IMR-90 (cell line): ENCODE results near the gene GJB5. TPM values are rescaled to one million over a fixed set of nuclear protein-coding genes. Genes with fewer than 3 reads are reported as not detected.

ENCODE experiments used
- ATAC-seq: fragments of 200-7000 bp; cut with Tn5 transposase; 2 replicates; pipeline ENCODE4 v1.9.1; 2020; ENCODE audit warnings: low read depth, mild to moderate bottlenecking, moderate library complexity
- BruUV-seq: library from RNA; stranded (reverse); fragments of 400-500 nt; replicated peaks from 2 replicates; lab custom pipeline; 2021; lab: Mats Ljungman, UMichigan
- CTCF ChIA-PET: fragments of 300-600 bp; formaldehyde crosslinking; extraction: SDS; loops from one replicate; lab custom pipeline; 2021; ENCODE audit warnings: antibody characterized with exemption; lab: Yijun Ruan, JAX
- POLR2A ChIA-PET: fragments of 300-600 bp; sonication (Branson Sonifier 250); formaldehyde crosslinking; loops from one replicate; lab custom pipeline; 2022; ENCODE audit warnings: antibody characterized with exemption; ENCODE audit not compliant: unreplicated experiment; lab: Charles Lee
- DNase-seq: peaks from one replicate; pipeline ENCODE4 v3.0.0; 2013
- H2AFZ ChIP-seq: replicated peaks from 2 replicates; pipeline ENCODE3; 2013; ENCODE audit warnings: low read length, mild to moderate bottlenecking; ENCODE audit not compliant: poor library complexity
- H2AK5ac ChIP-seq: 2 replicates; pipeline ENCODE4 v1.6.1; 2013; ENCODE audit warnings: low read depth, low read length, inconsistent platforms
- H2AK9ac ChIP-seq: replicated peaks from 2 replicates; pipeline ENCODE3; 2013; ENCODE audit warnings: mild to moderate bottlenecking, low read depth, low read length, moderate library complexity; ENCODE audit not compliant: poor library complexity
- H2BK120ac ChIP-seq: 2 replicates; pipeline ENCODE4 v1.6.1; 2013; ENCODE audit warnings: low read depth, low read length, inconsistent platforms
- H2BK15ac ChIP-seq: 3 replicates; pipeline ENCODE4 v1.6.1; 2013; ENCODE audit warnings: low read depth, low read length, inconsistent platforms
- H2BK20ac ChIP-seq: 2 replicates; pipeline ENCODE4 v1.6.1; 2013; ENCODE audit warnings: low read depth, mild to moderate bottlenecking, inconsistent platforms, low read length, moderate library complexity
- H2BK5ac ChIP-seq: 2 replicates; pipeline ENCODE4 v1.6.1; 2013; ENCODE audit warnings: mild to moderate bottlenecking, low read depth, low read length, inconsistent platforms; ENCODE audit not compliant: poor library complexity, severe bottlenecking
- H3K14ac ChIP-seq: replicated peaks from 2 replicates; pipeline ENCODE4 v1.6.1; 2013; ENCODE audit warnings: low read depth, low read length, inconsistent platforms
- H3K18ac ChIP-seq: 2 replicates; pipeline ENCODE4 v1.6.1; 2013; ENCODE audit warnings: low read depth, low read length, control low read depth
- H3K23ac ChIP-seq: 2 replicates; pipeline ENCODE4 v1.6.1; 2013; ENCODE audit warnings: low read depth, low read length, inconsistent platforms
- H3K27ac ChIP-seq: 2 replicates; pipeline ENCODE4 v1.5.1; 2013; ENCODE audit warnings: mild to moderate bottlenecking, control low read depth, low read length; ENCODE audit not compliant: insufficient read depth
- H3K27me3 ChIP-seq: 2 replicates; pipeline ENCODE4 v1.6.1; 2013; ENCODE audit warnings: low read length; ENCODE audit not compliant: control insufficient read depth, insufficient read depth
- H3K36me3 ChIP-seq: 2 replicates; pipeline ENCODE4 v1.6.1; 2013; ENCODE audit warnings: low read length, mixed read lengths; ENCODE audit not compliant: control insufficient read depth, insufficient read depth
- H3K4ac ChIP-seq: 2 replicates; pipeline ENCODE4 v1.6.1; 2013; ENCODE audit warnings: low read depth, low read length, inconsistent platforms
- H3K4me1 ChIP-seq: 2 replicates; pipeline ENCODE4 v1.6.1; 2013; ENCODE audit warnings: low read length, mixed read lengths; ENCODE audit not compliant: control insufficient read depth, insufficient read depth
- H3K4me2 ChIP-seq: 2 replicates; pipeline ENCODE4 v1.6.1; 2013; ENCODE audit warnings: low read depth, mild to moderate bottlenecking, control low read depth, low read length, moderate library complexity
- H3K4me3 ChIP-seq: 2 replicates; pipeline ENCODE4 v1.5.1; 2013; ENCODE audit warnings: low read depth, mild to moderate bottlenecking, control low read depth, low read length, moderate library complexity; ENCODE audit not compliant: insufficient read depth
- H3K56ac ChIP-seq: 2 replicates; pipeline ENCODE4 v1.6.1; 2013; ENCODE audit warnings: low read length, inconsistent platforms; ENCODE audit not compliant: insufficient read depth; ENCODE audit errors: extremely low read depth
- H3K79me1 ChIP-seq, 2 experiments: 2 replicates each; pipeline ENCODE4 v1.6.1; 2013; ENCODE audit warnings: low read length in 2 of 2, inconsistent platforms in 1 of 2, low read depth in 1 of 2
- H3K9ac ChIP-seq: 2 replicates; pipeline ENCODE4 v1.6.1; 2013; ENCODE audit warnings: low read depth, low read length, control low read depth
- H3K9me1 ChIP-seq: 2 replicates; pipeline ENCODE4 v1.6.1; 2013; ENCODE audit warnings: low read length, inconsistent platforms; ENCODE audit not compliant: insufficient read depth
- H3K9me3 ChIP-seq: 2 replicates; pipeline ENCODE4 v1.6.1; 2013; ENCODE audit warnings: low read length; ENCODE audit not compliant: control insufficient read depth, insufficient read depth
- H4K20me1 ChIP-seq: 2 replicates; pipeline ENCODE4 v1.6.1; 2013; ENCODE audit warnings: low read length, inconsistent platforms; ENCODE audit not compliant: insufficient read depth
- H4K5ac ChIP-seq: 2 replicates; pipeline ENCODE4 v1.6.1; 2013; ENCODE audit warnings: mild to moderate bottlenecking, low read depth, low read length, control low read depth
- H4K8ac ChIP-seq, 2 experiments: 2 replicates each; pipeline ENCODE4 v1.6.1; 2013; ENCODE audit warnings: low read depth in 2 of 2, low read length in 2 of 2, control low read depth in 1 of 2, inconsistent platforms in 1 of 2
- H4K91ac ChIP-seq: 2 replicates; pipeline ENCODE4 v1.6.1; 2013; ENCODE audit warnings: low read depth, low read length, inconsistent platforms; ENCODE audit not compliant: insufficient read depth
- BHLHE40 ChIP-seq: fragments of 150-350 bp; IDR thresholded peaks from 2 replicates; pipeline ENCODE4 v1.6.1; 2016; ENCODE audit warnings: mild to moderate bottlenecking, low read depth, low read length
- CEBPB ChIP-seq: IDR thresholded peaks from 2 replicates; pipeline ENCODE4 v1.6.1; 2012; ENCODE audit warnings: low read depth, low read length, improper control_type of control experiment
- MXI1 ChIP-seq: IDR thresholded peaks from 2 replicates; pipeline ENCODE4 v1.6.1; 2012; ENCODE audit warnings: low read depth, mild to moderate bottlenecking, low read length, moderate library complexity, borderline replicate concordance
- RAD21 ChIP-seq: IDR thresholded peaks from 2 replicates; pipeline ENCODE4 v1.6.1; 2012; ENCODE audit warnings: low read length, improper control_type of control experiment
- SMC3 ChIP-seq: fragments of 150-350 bp; IDR thresholded peaks from 2 replicates; pipeline ENCODE4 v1.6.1; 2016; ENCODE audit warnings: low read depth, mild to moderate bottlenecking, antibody characterized with exemption, low read length, moderate library complexity
- USF2 ChIP-seq: fragments of 150-350 bp; IDR thresholded peaks from 2 replicates; pipeline ENCODE4 v1.6.1; 2017; ENCODE audit warnings: mild to moderate bottlenecking, antibody characterized with exemption, low read length, low read depth
- WGBS, 2 experiments: methylation state at CpG; one replicate each; pipeline versions ENCODE4 v1.1.5 to v1.1.7; 2013; ENCODE audit warnings: missing lambda C conversion rate in 2 of 2; ENCODE audit not compliant: insufficient read length in 1 of 2; ENCODE audit errors: extremely low coverage in 2 of 2; 5-methylcytosine and 5-hydroxymethylcytosine counted together
- dilution Hi-C: fragments of 300-500 bp; cut with HindIII; formaldehyde crosslinking; loops from one replicate; pipeline ENCODE4 v1.14.3; 2018; ENCODE audit warnings: low sequenced_read_pairs; ENCODE audit not compliant: unreplicated experiment
- in situ Hi-C: fragments of 300-500 bp; cut with MboI; formaldehyde crosslinking; loops from 3 replicates; pipeline ENCODE4 v1.14.3; 2019; ENCODE audit warnings: low sequenced_read_pairs, inconsistent platforms, mixed read lengths
- intact Hi-C: fragments of 100-400 bp; cut with micrococcal nuclease; formaldehyde crosslinking; loops from 2 replicates; pipeline ENCODE4 v1.10.0; 2022
- polyA plus RNA-seq, 3 experiments: library from polyadenylated mRNA; depleted of rRNA; stranded (reverse); fragments of >200 nt; gene quantifications; 2 replicates each; pipeline ENCODE4 v1.2.3, GENCODE V29; 2012; ENCODE audit warnings: low replicate concordance in 1 of 3
- total RNA-seq: library from RNA; depleted of rRNA; stranded (reverse); fragments of >200 nt; gene quantifications from 2 replicates; pipeline ENCODE4 v1.2.3, GENCODE V29; 2012
- TF ChIP-seq, protein P1 (sequence below): fragments of 150-350 bp; IDR thresholded peaks from 2 replicates; pipeline ENCODE4 v1.6.1; 2016; ENCODE audit warnings: low read depth, mild to moderate bottlenecking, low read length, moderate library complexity, borderline replicate concordance

Gene GJB5
- total and polyA plus RNA-seq, 2 of the 4 experiments (the other 2 are of a cell fraction), result 0.10 TPM; not detected in 1

DNA sequence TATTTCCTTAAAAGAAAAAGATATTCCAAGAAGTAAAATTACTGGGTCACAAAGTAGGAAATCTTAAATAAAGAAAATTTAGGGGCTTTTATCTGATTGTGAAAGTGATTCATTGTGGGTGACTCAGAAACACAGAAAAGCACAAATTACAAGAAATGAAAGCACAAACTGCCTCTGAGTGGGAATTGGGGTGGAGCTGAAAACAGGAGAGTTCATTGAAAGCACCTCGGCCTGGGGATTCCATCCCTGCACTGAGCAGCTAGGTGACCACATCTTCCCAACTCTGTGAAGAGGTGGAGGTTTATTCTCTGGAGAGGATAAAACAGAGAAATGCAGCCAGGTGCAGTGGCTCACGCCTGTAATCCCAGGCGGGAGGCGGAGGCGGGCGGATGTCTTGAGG, 45.4 kb downstream of the GJB5 start:
- intact Hi-C loops, result no loop called here
- WGBS, 2 experiments, result no CpG with 5 or more reads among the region's 6 CpGs
- Histone ChIP-seq H3K23ac (no peak overlapping the region), H2AK9ac (no peak overlapping the region), H3K4me1 (no peaks in the 10 kb centered on the region), H4K20me1 (no peaks in the 10 kb centered on the region), H2BK20ac (no peak overlapping the region), H3K27me3 (no peaks in the 10 kb centered on the region), H3K9me1 (no peaks in the 10 kb centered on the region), H3K36me3 (no peaks in the 10 kb centered on the region), H2AK5ac (no peak overlapping the region), H4K5ac (no peak overlapping the region), H3K9ac (no peak overlapping the region), H3K4me2 (no peak overlapping the region), H3K79me1 (no peaks in the 10 kb centered on the region), H3K18ac (no peak overlapping the region), H3K56ac (no peak overlapping the region), H3K4ac (no peak overlapping the region), H4K91ac (no peak overlapping the region), H3K27ac (no peak overlapping the region), H3K4me3 (no peak overlapping the region), H4K8ac (no peak overlapping the region), H2AFZ (no peak overlapping the region), H2BK5ac (no peak overlapping the region), H3K14ac (no peak overlapping the region), H2BK15ac (no peak overlapping the region), H2BK120ac (no peak overlapping the region), H3K9me3 (no peaks in the 10 kb centered on the region)
- dilution Hi-C loops, result no loop called here
- POLR2A ChIA-PET, result no interaction called here
- peak; percentile 14 for DNase-seq
- in situ Hi-C loops, result no loop called here
- CTCF ChIA-PET, result interaction anchor here (0.9 to 1.2 kb wide), 2 partner anchors 37 to 58 kb away, joined by 3 to 5 read pairs; no protein-coding TSS in a partner anchor
- BruUV-seq, result no TSS peak
- TF ChIP-seq USF2, result no peak
- TF ChIP-seq, protein P1, sequence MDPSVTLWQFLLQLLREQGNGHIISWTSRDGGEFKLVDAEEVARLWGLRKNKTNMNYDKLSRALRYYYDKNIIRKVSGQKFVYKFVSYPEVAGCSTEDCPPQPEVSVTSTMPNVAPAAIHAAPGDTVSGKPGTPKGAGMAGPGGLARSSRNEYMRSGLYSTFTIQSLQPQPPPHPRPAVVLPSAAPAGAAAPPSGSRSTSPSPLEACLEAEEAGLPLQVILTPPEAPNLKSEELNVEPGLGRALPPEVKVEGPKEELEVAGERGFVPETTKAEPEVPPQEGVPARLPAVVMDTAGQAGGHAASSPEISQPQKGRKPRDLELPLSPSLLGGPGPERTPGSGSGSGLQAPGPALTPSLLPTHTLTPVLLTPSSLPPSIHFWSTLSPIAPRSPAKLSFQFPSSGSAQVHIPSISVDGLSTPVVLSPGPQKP, result no peak
- no peak for TF ChIP-seq SMC3
- TF ChIP-seq MXI1, result no peak
- no peak for TF ChIP-seq CEBPB
- no peak for TF ChIP-seq BHLHE40
- TF ChIP-seq RAD21, result no peak
- peak; percentile 42 for ATAC-seq
